MCF 10A (cell line): ENCODE measurements around the gene AEBP1. TPM values are rescaled to one million over a fixed set of nuclear protein-coding genes. Genes with fewer than 3 reads are reported as not detected.
A peak's percentile ranks its signal among the peaks of the same experiment; 100 is the strongest.

Source experiments
- BruUV-seq: library from RNA; stranded (reverse); fragments of 400-500 nt; replicated peaks from 2 replicates; lab custom pipeline; 2021; lab: Mats Ljungman, UMichigan
- CTCF ChIA-PET: fragments of 300-600 bp; sonication (Branson Sonifier 250); formaldehyde crosslinking; extraction: SDS; loops from one replicate; lab custom pipeline; 2021; ENCODE audit warnings: antibody characterized with exemption, inconsistent platforms; lab: Yijun Ruan, JAX
- POLR2A ChIA-PET: fragments of 300-600, 350-650 bp; sonication (Branson Sonifier 250); formaldehyde crosslinking; extraction: SDS; loops from one replicate; lab custom pipeline; 2020; ENCODE audit warnings: antibody characterized with exemption, inconsistent platforms; lab: Yijun Ruan, JAX
- DNase-seq: peaks from one replicate; pipeline ENCODE4 v3.0.0-alpha.2; 2018; ENCODE audit not compliant: unreplicated experiment
- H3K27ac Mint-ChIP-seq: one replicate; pipeline ENCODE4 v1.8.0; 2022; ENCODE audit warnings: mild to moderate bottlenecking, low read depth, mixed read lengths; ENCODE audit not compliant: unreplicated experiment
- H3K27me3 Mint-ChIP-seq: one replicate; pipeline ENCODE4 v1.8.0; 2022; ENCODE audit warnings: mixed read lengths; ENCODE audit not compliant: insufficient read depth, unreplicated experiment
- H3K36me3 Mint-ChIP-seq: one replicate; pipeline ENCODE4 v1.8.0; 2022; ENCODE audit warnings: mild to moderate bottlenecking, moderate library complexity, mixed read lengths; ENCODE audit not compliant: insufficient read depth, unreplicated experiment
- H3K4me1 Mint-ChIP-seq: one replicate; pipeline ENCODE4 v1.8.0; 2022; ENCODE audit warnings: mixed read lengths; ENCODE audit not compliant: insufficient read depth, unreplicated experiment
- H3K4me3 Mint-ChIP-seq: one replicate; pipeline ENCODE4 v1.8.0; 2022; ENCODE audit warnings: mild to moderate bottlenecking, moderate library complexity, mixed read lengths; ENCODE audit not compliant: unreplicated experiment
- H3K9me3 Mint-ChIP-seq: one replicate; pipeline ENCODE4 v1.8.0; 2022; ENCODE audit warnings: mixed read lengths; ENCODE audit not compliant: unreplicated experiment
- intact Hi-C: fragments of 100-400 bp; cut with micrococcal nuclease; formaldehyde crosslinking; loops from 2 replicates; pipeline ENCODE4 v1.14.1; 2022
- total RNA-seq: library from RNA; stranded (reverse); gene quantifications from 2 replicates; pipeline ENCODE4 v1.2.3, GENCODE V29; 2022
- TF ChIP-seq, protein P1 (sequence below): fragments of 200-600 bp; IDR thresholded peaks from one replicate; pipeline ENCODE4 v1.8.0; 2022; ENCODE audit warnings: antibody characterized with exemption, mild to moderate bottlenecking; ENCODE audit not compliant: unreplicated experiment

AEBP1 gene
- total RNA-seq, 1 experiment from 2014 or later, result not detected

DNA sequence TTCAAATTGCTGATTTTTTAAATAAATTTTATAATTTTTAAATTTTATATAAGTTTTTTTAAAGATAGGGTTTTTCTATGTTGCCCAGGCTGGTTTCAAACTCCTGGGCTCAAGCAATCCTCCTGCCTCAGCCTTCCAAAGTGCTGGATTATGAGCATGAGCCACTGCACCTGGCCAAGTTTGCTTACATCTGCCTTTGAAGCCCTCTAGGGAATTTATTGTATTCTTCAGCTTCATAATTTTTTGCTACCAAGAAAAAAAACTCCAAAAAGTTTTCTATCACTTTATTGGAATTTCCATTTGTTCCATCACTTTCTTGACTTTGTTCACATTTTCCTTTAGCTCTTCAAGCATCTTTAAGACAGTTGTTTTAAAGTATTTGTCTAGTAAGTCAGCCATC is 23.0 kb downstream of the AEBP1 start:
- Mint-ChIP-seq H3K9me3 (no peaks in the 10 kb centered on the region), H3K27me3 (no peaks in the 10 kb centered on the region), H3K4me3 (no peak overlapping the region), H3K4me1 (peaks cover 13% of the 10 kb centered on the region), H3K27ac (no peak overlapping the region), H3K36me3 (no peaks in the 10 kb centered on the region)
- intact Hi-C loops, result no loop called here
- TF ChIP-seq, protein P1, sequence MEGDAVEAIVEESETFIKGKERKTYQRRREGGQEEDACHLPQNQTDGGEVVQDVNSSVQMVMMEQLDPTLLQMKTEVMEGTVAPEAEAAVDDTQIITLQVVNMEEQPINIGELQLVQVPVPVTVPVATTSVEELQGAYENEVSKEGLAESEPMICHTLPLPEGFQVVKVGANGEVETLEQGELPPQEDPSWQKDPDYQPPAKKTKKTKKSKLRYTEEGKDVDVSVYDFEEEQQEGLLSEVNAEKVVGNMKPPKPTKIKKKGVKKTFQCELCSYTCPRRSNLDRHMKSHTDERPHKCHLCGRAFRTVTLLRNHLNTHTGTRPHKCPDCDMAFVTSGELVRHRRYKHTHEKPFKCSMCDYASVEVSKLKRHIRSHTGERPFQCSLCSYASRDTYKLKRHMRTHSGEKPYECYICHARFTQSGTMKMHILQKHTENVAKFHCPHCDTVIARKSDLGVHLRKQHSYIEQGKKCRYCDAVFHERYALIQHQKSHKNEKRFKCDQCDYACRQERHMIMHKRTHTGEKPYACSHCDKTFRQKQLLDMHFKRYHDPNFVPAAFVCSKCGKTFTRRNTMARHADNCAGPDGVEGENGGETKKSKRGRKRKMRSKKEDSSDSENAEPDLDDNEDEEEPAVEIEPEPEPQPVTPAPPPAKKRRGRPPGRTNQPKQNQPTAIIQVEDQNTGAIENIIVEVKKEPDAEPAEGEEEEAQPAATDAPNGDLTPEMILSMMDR, result no peak
- no peak for DNase-seq
- ChIA-PET CTCF (no interaction called here), POLR2A (interaction anchor here (0.7 to 0.8 kb wide), 2 partner anchors 37 to 54 kb away, joined by 3 to 4 read pairs; no protein-coding TSS in a partner anchor)
- BruUV-seq, result no TSS peak

DNA sequence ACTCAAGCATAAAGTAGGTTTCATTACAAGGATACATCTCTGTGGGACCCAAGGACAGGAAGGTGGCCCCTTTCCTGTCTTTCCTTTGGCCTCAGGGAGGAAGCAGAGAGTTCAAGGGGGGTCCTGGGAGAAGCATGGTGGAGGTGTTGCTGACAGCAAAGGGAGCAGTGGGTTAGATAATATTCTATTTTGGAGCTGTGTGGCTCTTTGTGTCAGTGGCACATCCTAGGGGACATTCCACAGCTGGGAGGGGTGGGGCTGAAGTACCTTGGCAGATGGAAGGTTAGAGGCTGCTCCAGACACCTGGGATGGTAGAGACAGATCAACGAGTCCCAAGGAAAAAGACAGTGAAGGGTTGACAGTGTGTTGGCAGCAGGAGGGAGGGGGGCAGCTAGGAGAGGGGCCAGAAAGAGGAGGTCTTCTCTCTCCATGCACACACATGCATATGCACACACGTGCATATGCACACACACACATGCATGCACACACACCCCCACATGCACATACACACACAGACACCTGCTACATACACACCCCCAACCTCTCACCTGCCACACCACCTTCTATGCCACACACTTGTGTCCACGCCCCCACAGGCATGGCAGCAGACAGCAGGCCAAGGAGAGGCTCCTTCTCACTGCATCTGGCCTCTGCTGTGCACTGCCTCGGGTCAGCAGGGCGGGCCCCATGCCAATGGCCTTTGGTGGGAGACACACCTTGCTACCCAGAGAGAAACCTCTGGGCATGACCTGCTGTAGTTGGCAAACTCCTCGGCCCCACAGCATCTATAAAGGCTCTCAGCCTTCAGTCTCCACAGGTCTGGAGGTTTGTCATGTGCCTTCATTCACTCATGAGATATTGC is 24.8 kb downstream of the AEBP1 start:
- no TSS peak for BruUV-seq
- no peak overlapping the region for H3K27ac Mint-ChIP-seq
- ChIA-PET CTCF (no interaction called here), POLR2A (no interaction called here)
- TF ChIP-seq, protein P1, result no peak
- no peak overlapping the region for H3K4me3 Mint-ChIP-seq
- H3K27me3 Mint-ChIP-seq, result no peaks in the 10 kb centered on the region
- H3K9me3 Mint-ChIP-seq, result no peaks in the 10 kb centered on the region
- DNase-seq, result no peak
- intact Hi-C loops, result no loop called here
- no peaks in the 10 kb centered on the region for H3K36me3 Mint-ChIP-seq
- peaks cover 5% of the 10 kb centered on the region for H3K4me1 Mint-ChIP-seq

DNA sequence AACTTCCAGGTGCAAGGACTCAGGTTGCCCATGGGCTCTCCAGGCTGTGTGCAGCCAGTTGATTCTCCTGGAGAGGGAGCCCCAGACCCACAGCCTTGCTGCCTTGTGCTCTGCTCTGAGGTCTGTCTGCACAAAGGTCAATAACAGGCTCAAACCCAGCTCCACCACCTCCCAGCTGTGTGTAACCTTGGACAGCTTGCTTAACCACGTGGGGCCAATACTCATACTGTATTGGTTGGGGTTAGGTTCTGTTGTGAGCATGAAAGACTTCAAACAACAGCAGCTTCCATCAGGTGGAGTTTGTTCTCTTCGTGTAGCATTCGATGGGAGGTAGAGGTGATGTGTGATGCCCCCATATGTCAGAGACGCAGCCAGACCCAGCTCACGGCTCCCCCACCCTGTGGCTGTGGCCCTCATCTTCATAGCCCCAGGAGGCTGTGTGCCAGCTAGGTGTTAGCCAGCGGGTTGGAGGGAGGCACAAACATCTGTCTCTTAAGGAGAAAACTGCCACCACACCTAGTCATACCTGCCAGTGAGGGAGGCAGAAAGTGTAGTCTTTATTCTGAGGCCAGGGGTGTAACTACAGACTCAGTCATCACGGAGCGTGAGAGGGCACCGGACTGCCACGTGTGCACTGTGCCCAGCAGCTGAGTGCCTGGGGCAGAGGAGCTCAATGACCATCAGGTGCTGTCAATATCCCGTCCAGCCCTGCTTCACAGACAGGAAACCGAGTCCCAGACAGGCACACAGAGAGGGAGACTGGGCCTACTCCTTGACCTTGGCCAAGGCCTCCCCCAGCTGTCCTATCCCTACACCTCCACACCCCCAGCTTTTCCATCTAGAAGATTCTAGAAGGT is 27.3 kb downstream of the AEBP1 start:
- Mint-ChIP-seq H3K36me3 (no peaks in the 10 kb centered on the region), H3K27me3 (no peaks in the 10 kb centered on the region), H3K4me3 (no peak overlapping the region), H3K27ac (no peak overlapping the region), H3K9me3 (no peaks in the 10 kb centered on the region), H3K4me1 (peaks cover 10% of the 10 kb centered on the region)
- ChIA-PET CTCF (interaction anchor here (0.5 to 1.6 kb wide), 7 partner anchors 9 to 441 kb away, joined by 3 to 8 read pairs (median 4); partner anchors contain the start of gene POLD2), POLR2A (interaction anchor here (1.0 kb wide), 1 partner anchor 39 kb away, joined by 3 read pairs; no protein-coding TSS in a partner anchor)
- intact Hi-C loops, result no loop called here
- DNase-seq, result peak; percentile 55
- no TSS peak for BruUV-seq
- TF ChIP-seq, protein P1, result peak; percentile 27

DNA sequence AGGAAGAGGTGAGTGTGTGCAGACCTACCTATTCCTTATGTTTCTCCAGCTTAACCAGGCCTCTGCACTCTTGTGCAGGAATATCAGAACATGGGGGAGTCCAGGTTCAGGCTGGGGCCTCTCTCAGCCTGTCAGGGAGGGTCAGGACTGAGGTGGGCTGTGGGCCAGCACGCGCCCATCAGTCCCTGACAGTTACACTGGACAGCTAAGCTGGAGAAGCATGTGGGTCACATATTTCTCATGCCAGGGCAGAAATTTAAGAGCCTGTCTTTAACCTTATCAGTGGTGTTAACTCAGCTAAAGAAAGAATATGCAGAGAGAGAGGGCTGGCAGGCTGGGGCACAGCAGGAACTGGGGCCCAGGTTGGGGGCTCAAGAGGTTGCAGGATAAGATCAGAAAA is 27.9 kb downstream of the AEBP1 start:
- no peak for DNase-seq
- peaks cover 10% of the 10 kb centered on the region for H3K4me1 Mint-ChIP-seq
- H3K27me3 Mint-ChIP-seq, result no peaks in the 10 kb centered on the region
- H3K4me3 Mint-ChIP-seq, result no peak overlapping the region
- H3K27ac Mint-ChIP-seq, result no peak overlapping the region
- no peaks in the 10 kb centered on the region for H3K9me3 Mint-ChIP-seq
- ChIA-PET POLR2A (no interaction called here), CTCF (interaction anchor here (0.6 to 1.5 kb wide), 2 partner anchors 10 to 113 kb away, joined by 3 to 8 read pairs; partner anchors contain the start of gene POLD2)
- intact Hi-C loops, result no loop called here
- TF ChIP-seq, protein P1, result no peak
- H3K36me3 Mint-ChIP-seq, result no peaks in the 10 kb centered on the region
- BruUV-seq, result no TSS peak
